GM19397 (cell line): Measurements from ENCODE around the gene CROCC.

Experiments used
- ATAC-seq: cut with Tn5 transposase; IDR thresholded peaks from one replicate; pipeline ENCODE4 v1.9.1; 2021; ENCODE audit warnings: mild to moderate bottlenecking, moderate library complexity; ENCODE audit not compliant: unreplicated experiment

The CROCC gene

GRCh38 chr1:16966282-16966681, 44.6 kb downstream of the CROCC start:
- ATAC-seq = no peak

GRCh38 chr1:16967095-16967575, 45.4 kb downstream of the CROCC start:
- ATAC-seq = no peak

GRCh38 chr1:16967962-16968361, 46.2 kb downstream of the CROCC start:
- ATAC-seq = no peak

- no peak for ATAC-seq
Measured at GRCh38 chr1:16968372-16968771, 46.6 kb downstream of the CROCC start.

GRCh38 chr1:16969057-16969611, 47.4 kb downstream of the CROCC start:
- ATAC-seq = no peak

GRCh38 chr1:16969651-16970050, 47.9 kb downstream of the CROCC start:
- ATAC-seq = no peak

- no peak for ATAC-seq
Measured at GRCh38 chr1:16970132-16970910, 48.6 kb downstream of the CROCC start.

GRCh38 chr1:16971341-16972188, 49.8 kb downstream of the CROCC start:
- no peak for ATAC-seq

- ATAC-seq = no peak
Measured at GRCh38 chr1:16972189-16972895, 50.6 kb downstream of the CROCC start.

GRCh38 chr1:16973215-16973614, 51.5 kb downstream of the CROCC start:
- ATAC-seq = no peak

- no peak for ATAC-seq
Measured at GRCh38 chr1:16975211-16975610, 53.5 kb downstream of the CROCC start.

- no peak for ATAC-seq
Measured at GRCh38 chr1:16975838-16976237, 54.1 kb downstream of the CROCC start.

- ATAC-seq = no peak
Measured at GRCh38 chr1:16976966-16977365, 55.2 kb downstream of the CROCC start.

- no peak for ATAC-seq
Measured at GRCh38 chr1:16977377-16977776, 55.6 kb downstream of the CROCC start.

- no peak for ATAC-seq
Measured at GRCh38 chr1:16978139-16978538, 56.4 kb downstream of the CROCC start.

GRCh38 chr1:16978567-16979474, 57.1 kb downstream of the CROCC start:
- ATAC-seq = no peak

- no peak for ATAC-seq
Measured at GRCh38 chr1:16979475-16980327, 58.0 kb downstream of the CROCC start.

- no peak for ATAC-seq
Measured at GRCh38 chr1:16980473-16981268, 58.9 kb downstream of the CROCC start, which contains the start of gene MFAP2. MFAP2 (minus strand) TSS chr1:16980620; CDS start chr1:16978273, 2,347 bp downstream.
